OCI-M2 (cell line): ENCODE measurements around the gene TEC.
"Not testable (repeated sequence)": the region's sequence is repeated elsewhere in the genome, so short reads cannot be mapped to it uniquely, and the experiment has no call there.

ENCODE experiments used
- DNase-seq: peaks from one replicate; lab custom pipeline; 2025; ENCODE audit not compliant: unreplicated experiment; lab: John Stamatoyannopoulos, UW

Gene TEC

GRCh38 chr4:48169636-48170035 is 100.0 kb downstream of the TEC start:
- DNase-seq: no peak

DNA sequence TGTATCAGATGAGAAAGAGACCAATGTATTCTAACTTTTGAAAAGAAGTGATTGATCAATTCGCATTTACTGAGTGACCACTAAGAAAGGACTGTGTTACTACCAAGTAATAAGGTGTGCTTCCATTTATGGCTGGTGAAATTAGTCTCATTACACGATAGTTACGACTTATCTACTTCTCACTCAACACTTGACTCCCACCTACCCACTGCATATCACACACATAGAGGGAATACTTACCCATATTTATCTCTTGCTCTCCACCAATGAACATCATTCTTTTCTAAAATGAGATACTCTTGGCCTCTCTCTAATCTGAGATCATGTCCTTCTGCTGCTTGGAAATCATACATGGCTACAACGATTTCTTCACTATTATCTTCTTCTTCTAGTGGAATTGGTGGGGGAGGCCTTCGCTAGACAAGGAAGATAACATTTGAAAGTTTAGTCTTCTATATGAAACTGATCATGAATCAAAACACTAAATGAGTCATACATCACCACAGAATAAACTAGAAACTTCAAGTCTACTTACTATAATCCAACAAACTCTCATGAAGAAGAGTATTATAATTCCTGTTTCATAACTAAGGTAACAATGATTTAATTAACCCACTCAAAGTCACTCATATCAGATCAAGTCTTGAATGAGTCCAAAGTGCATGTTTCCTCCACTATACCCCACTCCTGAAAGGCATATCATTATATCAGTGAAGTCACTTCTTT is 101.9 kb downstream of the TEC start:
- no peak for DNase-seq

- DNase-seq: not testable (repeated sequence)
Measured at GRCh38 chr4:48164561-48164960, 105.1 kb downstream of the TEC start.

- DNase-seq: no peak
Measured at GRCh38 chr4:48163746-48164145, 105.9 kb downstream of the TEC start.

GRCh38 chr4:48162162-48162561 is 107.5 kb downstream of the TEC start:
- DNase-seq: no peak

GRCh38 chr4:48157271-48157670 is 112.4 kb downstream of the TEC start:
- DNase-seq: no peak

DNA sequence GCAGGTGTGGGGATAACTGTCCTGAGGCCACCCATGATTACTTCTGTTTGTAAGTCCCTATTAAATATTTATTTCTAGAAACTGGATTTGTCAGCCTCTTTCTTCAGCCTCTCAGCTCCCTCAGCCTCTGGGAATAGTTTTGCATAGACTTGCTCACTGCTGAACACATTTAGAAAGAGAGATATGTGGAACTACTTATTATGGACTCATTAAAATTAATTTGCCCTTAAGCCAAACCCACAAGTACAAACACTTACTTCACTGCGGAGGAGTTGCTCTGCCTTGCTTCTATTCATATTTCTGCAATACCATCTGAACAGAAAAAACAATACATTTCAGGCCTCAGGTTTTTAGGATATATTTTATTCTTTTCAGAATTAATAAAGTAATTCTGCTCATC is 113.2 kb downstream of the TEC start:
- DNase-seq: no peak

DNA sequence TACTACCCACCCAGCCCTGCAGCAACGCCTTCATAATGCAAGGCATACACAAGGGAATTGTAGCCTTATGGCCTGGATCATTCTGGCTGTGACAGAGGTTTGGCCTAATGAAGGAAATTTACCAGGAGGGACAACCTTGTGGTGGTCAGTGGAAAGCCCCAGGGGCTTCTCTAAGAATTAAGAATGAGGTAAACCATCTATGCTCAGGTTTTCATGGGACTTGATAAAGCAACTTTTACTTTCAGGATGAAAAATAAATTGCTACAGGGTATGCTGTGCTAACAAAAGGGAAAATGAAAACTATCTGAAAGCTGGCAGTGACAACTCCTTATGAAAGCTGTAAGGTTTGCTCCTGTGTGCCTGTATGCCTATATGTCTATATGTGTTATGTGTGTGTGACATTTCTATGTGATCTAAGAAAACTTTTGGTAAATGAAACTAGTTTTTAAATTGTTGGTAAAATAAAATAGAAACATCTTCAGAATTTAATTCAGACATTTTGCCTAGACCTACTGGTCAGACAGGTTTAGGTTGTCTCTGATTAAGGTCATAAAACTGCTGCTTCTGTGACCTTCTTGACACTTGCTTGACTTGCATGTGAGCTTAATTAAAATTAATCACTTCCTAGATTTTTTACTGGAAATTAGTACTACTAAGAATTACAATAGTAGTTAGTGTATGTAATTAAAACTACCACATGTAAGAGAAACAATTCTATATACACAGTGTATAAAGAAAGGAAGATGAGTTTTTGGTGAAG is 115.7 kb downstream of the TEC start:
- no peak for DNase-seq

- DNase-seq: no peak
Measured at GRCh38 chr4:48152259-48152658, 117.4 kb downstream of the TEC start.

DNA sequence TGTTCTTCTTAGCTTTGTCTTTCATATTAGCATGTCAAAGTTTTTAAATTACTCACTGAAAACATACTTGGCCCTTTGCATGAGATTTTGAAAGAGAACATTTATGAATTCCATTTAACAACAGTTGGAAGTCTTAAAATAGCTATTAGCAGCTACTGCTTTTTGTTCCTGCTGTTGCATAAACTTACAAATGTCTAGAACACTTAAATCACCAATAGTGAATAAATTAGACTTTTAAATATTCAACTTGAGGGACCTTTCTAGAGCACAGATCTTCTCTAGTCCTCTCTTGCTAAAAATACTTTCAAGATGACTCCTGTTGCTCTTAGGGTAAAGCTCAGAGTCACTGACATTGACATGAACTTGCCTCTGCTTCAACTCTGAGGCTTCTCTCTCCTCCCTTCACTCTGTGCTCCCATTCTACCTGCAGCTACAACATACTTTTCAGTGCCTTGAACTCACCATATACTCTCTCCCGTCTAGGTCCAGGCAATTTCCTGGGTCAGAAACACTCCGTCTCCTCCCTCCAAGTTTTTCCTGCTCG is 119.7 kb downstream of the TEC start:
- DNase-seq: no peak

- no peak for DNase-seq
Measured at GRCh38 chr4:48147621-48148020, 122.0 kb downstream of the TEC start.

DNA sequence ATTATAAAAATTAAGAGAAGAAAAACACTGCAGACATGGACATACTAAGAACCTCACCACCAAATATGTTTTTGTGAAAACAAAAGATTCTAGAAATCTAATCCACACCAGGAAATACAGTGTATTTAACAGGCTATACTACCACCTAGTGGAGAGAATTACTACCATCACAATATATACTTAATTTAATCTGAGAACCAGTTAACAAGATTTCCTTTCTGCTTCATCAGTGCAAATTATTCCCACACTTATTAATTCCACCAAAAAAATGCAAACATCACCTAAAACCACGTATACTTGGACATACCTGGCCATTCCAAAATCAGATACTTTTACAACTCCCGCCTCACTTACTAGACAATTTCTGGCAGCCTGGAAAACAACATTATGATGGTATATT is 128.6 kb downstream of the TEC start:
- no peak for DNase-seq

- DNase-seq: no peak
Measured at GRCh38 chr4:48139691-48140090, 129.9 kb downstream of the TEC start.

- no peak for DNase-seq
Measured at GRCh38 chr4:48138936-48139335, 130.7 kb downstream of the TEC start.

GRCh38 chr4:48138511-48138910 is 131.1 kb downstream of the TEC start:
- no peak for DNase-seq

DNA sequence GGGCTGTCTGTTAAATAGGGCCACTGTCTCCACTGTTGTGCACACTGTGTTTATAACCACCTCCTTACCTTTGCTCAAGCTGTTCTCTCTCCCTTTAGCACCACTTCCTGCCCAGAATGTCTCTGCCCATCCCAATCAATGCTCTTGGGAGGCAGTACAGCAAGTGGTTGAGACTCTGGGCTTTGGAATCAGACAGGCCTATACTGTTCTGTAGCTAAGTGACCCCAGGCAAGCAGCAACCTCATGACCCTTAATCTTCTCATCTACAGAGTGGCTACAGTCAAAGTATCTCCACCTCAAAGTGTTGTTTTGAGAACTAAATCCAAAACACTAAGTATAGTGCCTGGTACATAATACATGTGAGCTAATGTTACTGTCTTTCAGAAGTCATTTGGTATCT is 131.8 kb downstream of the TEC start:
- DNase-seq: no peak

- no peak for DNase-seq
Measured at GRCh38 chr4:48134081-48134480, 135.6 kb downstream of the TEC start, which contains the start of gene TXK. Gene TXK (minus strand): TSS chr4:48134250. CDS start chr4:48134170, 80 bp downstream.

GRCh38 chr4:48133669-48134068 is 136.0 kb downstream of the TEC start:
- DNase-seq: no peak

- no peak for DNase-seq
Measured at GRCh38 chr4:48131736-48132135, 137.9 kb downstream of the TEC start.

DNA sequence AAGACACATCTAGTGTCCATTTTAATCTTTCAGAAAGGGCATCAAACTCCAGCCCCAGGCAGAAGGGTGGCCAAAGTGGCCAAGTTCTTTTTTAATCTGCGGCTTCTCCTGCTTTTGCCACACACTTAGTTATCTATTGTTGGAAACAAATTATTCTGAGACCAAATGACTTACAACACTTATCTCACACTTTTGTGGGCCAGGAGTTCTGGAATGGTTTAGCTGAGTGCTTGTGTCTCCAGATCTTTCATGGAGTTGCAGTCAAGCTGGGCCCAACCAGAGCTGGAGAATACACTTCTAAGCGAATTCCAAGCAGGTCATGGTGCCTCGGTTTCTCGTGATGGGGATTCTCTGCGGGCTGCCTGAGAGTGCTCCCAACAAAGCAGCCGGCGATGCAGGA is 139.5 kb downstream of the TEC start:
- DNase-seq: no peak

DNA sequence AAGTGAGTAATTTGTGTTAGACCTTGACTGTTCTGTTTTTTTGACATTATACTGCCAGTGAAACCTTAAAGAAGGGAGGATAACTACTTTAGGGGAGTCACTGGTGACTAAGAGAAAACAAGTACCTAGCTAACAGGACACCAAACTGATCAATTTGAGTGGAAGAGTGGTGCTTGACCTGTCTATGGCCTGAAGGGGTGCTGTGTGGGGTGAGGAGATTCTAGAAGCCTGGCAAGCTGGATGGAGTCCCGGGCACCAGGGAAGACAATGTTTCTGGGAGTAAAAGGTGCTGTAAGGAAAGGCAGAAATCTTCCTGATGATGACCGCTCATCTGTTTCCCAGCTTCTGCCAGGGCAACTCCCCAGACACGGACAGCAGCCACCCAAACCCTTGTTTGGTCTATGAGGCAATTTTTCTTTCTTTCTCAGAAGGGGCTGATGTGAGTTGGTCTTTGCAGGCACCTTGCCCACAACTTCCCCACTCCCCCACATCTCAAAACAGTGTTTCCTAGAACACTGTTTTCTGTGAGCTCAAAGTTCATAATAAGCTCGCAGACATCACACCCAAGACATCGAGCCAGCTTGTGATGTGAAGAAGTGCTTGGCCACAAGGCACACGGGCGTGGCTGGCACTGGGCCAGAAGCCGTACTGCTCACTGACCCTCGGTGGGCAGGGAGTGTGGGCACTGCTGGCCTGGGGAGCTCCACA is 140.2 kb downstream of the TEC start:
- no peak for DNase-seq
